HS-5 (cell line): ENCODE results near the gene GID4.
A peak's percentile ranks its signal among the peaks of the same experiment; 100 is the strongest.

Experiments
- DNase-seq: peaks from one replicate; pipeline ENCODE4 v3.0.0-alpha.2; 2012; ENCODE audit warnings: low read depth

The GID4 gene

GRCh38 chr17:18017958-18018357 is 21.2 kb upstream of the GID4 start:
- DNase-seq, result no peak

GRCh38 chr17:18018411-18018921 is 20.7 kb upstream of the GID4 start:
- no peak for DNase-seq

GRCh38 chr17:18019838-18020154 is 19.4 kb upstream of the GID4 start:
- no peak for DNase-seq

GRCh38 chr17:18020971-18021370 is 18.2 kb upstream of the GID4 start:
- DNase-seq, result no peak

- DNase-seq, result no peak
Observed at GRCh38 chr17:18021372-18021771, 17.8 kb upstream of the GID4 start.

- peak; percentile 49 for DNase-seq
Observed at GRCh38 chr17:18025241-18025944, 13.8 kb upstream of the GID4 start.

GRCh38 chr17:18025945-18026776 is 13.0 kb upstream of the GID4 start:
- DNase-seq, result no peak

- no peak for DNase-seq
Observed at GRCh38 chr17:18027280-18027679, 11.9 kb upstream of the GID4 start.

GRCh38 chr17:18028114-18028951 is 10.9 kb upstream of the GID4 start:
- DNase-seq, result no peak

GRCh38 chr17:18028952-18029540 is 10.2 kb upstream of the GID4 start:
- no peak for DNase-seq

GRCh38 chr17:18031955-18032354 is 7.3 kb upstream of the GID4 start:
- no peak for DNase-seq

- DNase-seq, result peak; percentile 44
Observed at GRCh38 chr17:18033442-18034099, 5.6 kb upstream of the GID4 start.

GRCh38 chr17:18035704-18036103 is 3.5 kb upstream of the GID4 start:
- DNase-seq, result no peak

- DNase-seq, result no peak
Observed at GRCh38 chr17:18037486-18037885, 1.7 kb upstream of the GID4 start.

GRCh38 chr17:18038149-18038850 is 908 bp upstream of the GID4 start:
- no peak for DNase-seq

GRCh38 chr17:18039535-18040260 is 490 bp downstream of the GID4 start:
- no peak for DNase-seq

GRCh38 chr17:18040261-18040858 is 1.2 kb downstream of the GID4 start:
- DNase-seq, result no peak

- peak; percentile 45 for DNase-seq
Observed at GRCh38 chr17:18041776-18042175, 2.6 kb downstream of the GID4 start.

GRCh38 chr17:18042983-18043382 is 3.8 kb downstream of the GID4 start:
- DNase-seq, result no peak

GRCh38 chr17:18043491-18043890 is 4.3 kb downstream of the GID4 start:
- DNase-seq, result no peak
